Body of pancreas (tissue), 4 donors: ENCODE results near the gene COL21A1.

ENCODE experiments used
- CTCF ChIP-seq, 7 experiments: fragments of 450-650 bp in 4 of 7; fragments of 200-600 bp in 3 of 7; sonication (generic) in 3 of 7; IDR thresholded peaks; one replicate each; pipeline ENCODE4 v1.5.1; 2016 to 2019; ENCODE audit warnings: antibody characterized with exemption in 7 of 7
- POLR2A ChIP-seq, 3 donors: fragments of 450-650 bp; IDR thresholded peaks; one replicate each; pipeline ENCODE4 v1.6.1; 2016; ENCODE audit warnings: antibody characterized with exemption in 3 of 3, mild to moderate bottlenecking in 2 of 3

- no peak for TF ChIP-seq CTCF (IDR thresholded peaks at IDR 0.05)
- TF ChIP-seq POLR2A (IDR thresholded peaks at IDR 0.05), result no peak
Observed at GRCh38 chr6:56022678-56023077, 224.7 kb downstream of the COL21A1 start.
